GM13976 (cell line): ENCODE results near the gene IQGAP2.

Experiments
- DNase-seq: peaks from one replicate; pipeline ENCODE4 v3.0.0; 2012; ENCODE audit warnings: low spot score
- in situ Hi-C: fragments of 300-500 bp; cut with MboI; formaldehyde crosslinking; loops from one replicate; pipeline ENCODE4 v1.12.0; 2022; ENCODE audit warnings: low sequenced_read_pairs, mixed read lengths, inconsistent platforms; ENCODE audit not compliant: unreplicated experiment
- TF ChIP-seq, protein P1 (sequence below): IDR thresholded peaks from 2 replicates; pipeline ENCODE4 v1.5.1; 2012; ENCODE audit warnings: borderline replicate concordance, mild to moderate bottlenecking; ENCODE audit not compliant: insufficient read depth; ENCODE audit errors: extremely low read depth, missing control alignments, control extremely low read depth

The IQGAP2 gene

DNA sequence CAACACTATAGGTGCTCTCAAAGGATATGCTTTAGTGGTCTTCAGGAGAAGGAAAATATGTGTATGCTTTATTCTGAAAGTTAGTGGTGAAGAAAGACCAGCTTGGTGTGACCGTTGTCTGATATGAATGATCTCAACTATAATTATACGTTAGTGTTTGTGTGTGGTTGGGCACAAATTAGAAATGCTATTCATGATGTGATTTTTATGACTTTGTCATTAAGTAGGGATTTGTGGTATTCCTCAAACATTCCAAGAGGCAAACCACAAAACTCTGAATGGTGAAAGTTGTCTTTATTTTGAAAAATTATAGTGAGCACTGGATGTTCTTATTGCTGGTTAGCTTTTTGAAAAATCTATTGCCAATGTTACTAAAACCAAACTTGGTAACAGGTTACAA, 306.7 kb downstream of the IQGAP2 start:
- no peak for DNase-seq
- in situ Hi-C loops = no loop called here
- TF ChIP-seq, protein P1, sequence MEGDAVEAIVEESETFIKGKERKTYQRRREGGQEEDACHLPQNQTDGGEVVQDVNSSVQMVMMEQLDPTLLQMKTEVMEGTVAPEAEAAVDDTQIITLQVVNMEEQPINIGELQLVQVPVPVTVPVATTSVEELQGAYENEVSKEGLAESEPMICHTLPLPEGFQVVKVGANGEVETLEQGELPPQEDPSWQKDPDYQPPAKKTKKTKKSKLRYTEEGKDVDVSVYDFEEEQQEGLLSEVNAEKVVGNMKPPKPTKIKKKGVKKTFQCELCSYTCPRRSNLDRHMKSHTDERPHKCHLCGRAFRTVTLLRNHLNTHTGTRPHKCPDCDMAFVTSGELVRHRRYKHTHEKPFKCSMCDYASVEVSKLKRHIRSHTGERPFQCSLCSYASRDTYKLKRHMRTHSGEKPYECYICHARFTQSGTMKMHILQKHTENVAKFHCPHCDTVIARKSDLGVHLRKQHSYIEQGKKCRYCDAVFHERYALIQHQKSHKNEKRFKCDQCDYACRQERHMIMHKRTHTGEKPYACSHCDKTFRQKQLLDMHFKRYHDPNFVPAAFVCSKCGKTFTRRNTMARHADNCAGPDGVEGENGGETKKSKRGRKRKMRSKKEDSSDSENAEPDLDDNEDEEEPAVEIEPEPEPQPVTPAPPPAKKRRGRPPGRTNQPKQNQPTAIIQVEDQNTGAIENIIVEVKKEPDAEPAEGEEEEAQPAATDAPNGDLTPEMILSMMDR = no peak

DNA sequence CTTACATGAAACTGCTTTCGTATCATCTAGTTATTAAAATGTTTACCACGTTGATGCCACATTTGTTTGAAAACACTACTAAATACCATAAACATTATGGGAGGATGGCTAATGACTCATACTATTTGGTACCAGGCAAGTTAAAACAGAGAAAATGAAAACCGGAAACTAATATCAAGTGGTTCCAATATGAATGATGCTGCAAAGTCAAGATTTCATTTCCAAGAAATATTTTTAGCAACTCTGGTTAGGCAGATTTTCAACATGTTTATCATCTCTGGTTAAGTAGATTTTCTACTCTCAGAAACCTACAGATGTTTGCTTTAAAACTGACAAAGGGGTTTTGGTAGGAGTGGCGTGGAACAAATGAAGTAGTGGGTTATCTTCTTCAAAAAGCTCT, 307.9 kb downstream of the IQGAP2 start:
- no peak for DNase-seq
- in situ Hi-C loops = no loop called here
- TF ChIP-seq, protein P1 = no peak

DNA sequence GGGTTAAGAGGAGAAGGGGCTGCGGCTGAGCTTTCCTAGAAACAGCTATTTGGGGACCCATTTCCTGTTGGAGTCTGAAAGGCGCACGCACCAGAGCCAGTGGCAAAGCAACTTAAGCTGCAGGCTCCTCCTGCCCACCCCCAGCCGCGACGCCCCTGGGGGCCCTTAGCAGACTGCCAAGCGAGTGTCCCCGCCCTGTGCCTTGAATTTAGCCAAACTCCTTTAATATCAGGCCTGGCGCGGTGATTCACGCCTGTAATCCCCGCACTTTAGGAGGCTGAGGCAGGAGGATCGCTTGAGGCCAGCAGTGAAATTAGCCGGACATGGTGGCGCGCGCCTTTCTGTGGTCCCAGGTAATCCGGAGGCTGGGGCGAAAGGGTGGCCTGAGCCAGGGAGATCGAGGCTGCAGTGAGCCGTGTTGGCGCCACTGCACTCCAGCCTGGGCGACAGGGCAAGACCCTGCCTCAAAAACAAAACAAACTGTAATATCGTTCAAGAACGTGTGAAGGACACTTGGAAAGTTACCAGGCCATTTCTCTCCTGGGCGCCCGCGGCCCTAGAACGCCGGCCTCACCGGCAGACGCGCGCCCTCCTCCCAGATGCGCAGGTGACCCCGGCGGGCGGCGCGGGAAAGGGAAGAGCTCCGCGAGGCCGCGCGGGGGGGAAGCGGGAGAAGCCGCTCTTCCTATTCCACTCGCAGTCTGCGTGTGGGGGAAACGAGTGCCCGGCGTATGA, 311.8 kb downstream of the IQGAP2 start:
- DNase-seq = peak; percentile 49
- TF ChIP-seq, protein P1 = no peak
- in situ Hi-C loops = no loop called here

DNA sequence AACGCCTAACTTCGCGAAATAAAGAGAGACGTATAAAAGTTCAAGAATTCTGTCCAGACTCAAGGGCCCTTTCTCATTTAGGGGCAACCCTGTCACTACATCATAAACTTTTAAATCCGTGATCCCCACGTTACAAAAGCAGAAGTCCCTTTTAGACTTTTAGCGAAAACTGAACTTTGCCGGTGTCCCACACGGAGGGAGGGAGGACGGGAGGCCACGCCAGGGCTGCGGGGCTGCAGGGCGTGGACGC, 312.3 kb downstream of the IQGAP2 start:
- in situ Hi-C loops = no loop called here
- DNase-seq = peak; percentile 59
- TF ChIP-seq, protein P1 = no peak

DNA sequence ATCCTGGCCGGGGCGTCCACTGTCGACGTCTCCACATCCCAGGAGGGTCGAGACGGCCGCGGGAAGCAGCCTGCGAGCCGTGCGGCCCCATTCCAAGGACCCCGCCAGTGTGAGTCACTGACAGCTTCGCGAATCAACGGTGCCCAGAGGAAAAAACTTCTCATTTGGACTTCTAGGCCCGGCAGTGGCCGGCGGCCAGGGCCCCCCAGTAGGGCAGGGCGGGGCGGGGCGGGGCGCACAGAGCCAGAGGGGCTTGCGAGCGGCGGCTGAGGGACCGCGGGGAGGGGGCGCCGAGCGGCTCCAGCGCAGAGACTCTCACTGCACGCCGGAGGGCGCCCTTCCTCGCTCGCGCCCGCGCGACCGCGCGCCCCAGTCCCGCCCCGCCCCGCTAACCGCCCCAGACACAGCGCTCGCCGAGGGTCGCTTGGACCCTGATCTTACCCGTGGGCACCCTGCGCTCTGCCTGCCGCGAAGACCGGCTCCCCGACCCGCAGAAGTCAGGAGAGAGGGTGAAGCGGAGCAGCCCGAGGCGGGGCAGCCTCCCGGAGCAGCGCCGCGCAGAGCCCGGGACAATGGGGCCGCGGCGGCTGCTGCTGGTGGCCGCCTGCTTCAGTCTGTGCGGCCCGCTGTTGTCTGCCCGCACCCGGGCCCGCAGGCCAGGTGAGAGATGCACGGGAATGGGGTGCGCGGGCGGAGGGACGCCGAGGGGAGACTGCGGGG, 312.8 kb downstream of the IQGAP2 start, which contains the start of gene F2R:
F2R (plus strand) TSS at position 391 of the 720 bp plus-strand sequence; CDS start at position 573, 182 bp downstream.
- peak; percentile 87 for DNase-seq
- in situ Hi-C loops = no loop called here
- TF ChIP-seq, protein P1 = peak; percentile 60

DNA sequence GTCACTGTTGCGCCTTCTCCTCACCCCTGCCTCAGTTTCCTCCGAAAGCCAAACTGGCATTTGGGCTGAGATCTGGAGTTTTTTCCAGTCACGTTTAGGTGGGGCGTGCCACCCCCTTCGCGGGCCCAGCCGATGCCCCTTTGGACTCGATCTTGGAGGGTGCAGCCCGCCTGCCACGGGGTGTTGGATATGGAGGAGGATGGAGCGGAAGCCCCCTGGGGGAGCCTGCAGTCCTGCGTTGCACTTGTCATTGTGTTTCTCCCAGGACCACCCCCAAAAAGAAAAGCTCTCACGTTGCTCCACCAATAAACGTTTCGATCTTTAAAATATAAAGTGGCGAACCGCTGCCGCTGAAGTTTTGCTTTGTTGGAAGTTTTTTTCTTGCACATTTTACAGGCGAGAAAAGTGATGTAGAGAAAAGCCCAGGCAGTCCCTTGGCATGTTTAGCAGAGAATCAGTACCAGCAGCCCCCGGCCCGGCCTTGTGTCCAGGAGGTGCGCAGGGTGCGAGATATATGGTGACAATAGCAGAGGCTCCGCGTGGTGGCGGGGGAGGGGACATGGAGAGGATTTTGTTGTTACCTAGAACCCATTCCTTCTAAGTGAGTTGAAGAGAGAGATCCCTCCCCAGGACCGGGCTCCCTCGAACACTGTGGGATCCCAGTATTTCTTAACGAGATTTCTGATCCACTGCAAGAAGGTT, 313.5 kb downstream of the IQGAP2 start:
- in situ Hi-C loops = no loop called here
- DNase-seq = no peak
- TF ChIP-seq, protein P1 = no peak
